H9 (cell line): ENCODE data around the gene ITGAE. TPM values are rescaled to one million over a fixed set of nuclear protein-coding genes. Genes with fewer than 3 reads are reported as not detected.

Experiments used
- DNase-seq: peaks from one replicate; pipeline ENCODE4 v3.0.0-alpha.2; 2017
- H2AFZ ChIP-seq: one replicate; pipeline ENCODE4 v1.6.1; 2013; ENCODE audit warnings: mild to moderate bottlenecking, low read length, control low read depth, moderate library complexity
- H2AK5ac ChIP-seq: 2 replicates; pipeline ENCODE4 v1.6.1; 2013; ENCODE audit warnings: low read length, control low read depth, mixed read lengths; ENCODE audit not compliant: insufficient read length
- H2BK120ac ChIP-seq: one replicate; pipeline ENCODE4 v1.6.1; 2013; ENCODE audit warnings: low read depth, mild to moderate bottlenecking, low read length, control low read depth, inconsistent platforms; ENCODE audit not compliant: poor library complexity, severe bottlenecking
- H2BK12ac ChIP-seq: 2 replicates; pipeline ENCODE4 v1.6.1; 2013; ENCODE audit warnings: low read length, control low read depth, mixed read lengths, low read depth; ENCODE audit not compliant: insufficient read length
- H2BK15ac ChIP-seq: 2 replicates; pipeline ENCODE4 v1.6.1; 2013; ENCODE audit warnings: low read depth, low read length, control low read depth
- H2BK20ac ChIP-seq: one replicate; pipeline ENCODE4 v1.6.1; 2013; ENCODE audit warnings: low read depth, mild to moderate bottlenecking, low read length, control low read depth, inconsistent platforms; ENCODE audit not compliant: poor library complexity, severe bottlenecking
- H2BK5ac ChIP-seq: 2 replicates; pipeline ENCODE4 v1.6.1; 2013; ENCODE audit warnings: low read length, control low read depth, mixed read lengths; ENCODE audit not compliant: insufficient read length
- H3K14ac ChIP-seq: 2 replicates; pipeline ENCODE4 v1.6.1; 2013; ENCODE audit warnings: low read length, control low read depth; ENCODE audit not compliant: insufficient read depth
- H3K18ac ChIP-seq: 2 replicates; pipeline ENCODE4 v1.6.1; 2013; ENCODE audit warnings: low read depth, mild to moderate bottlenecking, mixed read lengths, low read length, control low read depth; ENCODE audit not compliant: insufficient read length
- H3K23ac ChIP-seq: 2 replicates; pipeline ENCODE4 v1.6.1; 2013; ENCODE audit warnings: low read length, control low read depth, mixed read lengths, low read depth; ENCODE audit not compliant: insufficient read length
- H3K23me2 ChIP-seq: 2 replicates; pipeline ENCODE4 v1.6.1; 2013; ENCODE audit warnings: low read depth, mild to moderate bottlenecking, mixed read lengths, low read length, control low read depth; ENCODE audit not compliant: insufficient read length, poor library complexity, severe bottlenecking
- H3K27ac ChIP-seq: 2 replicates; pipeline ENCODE4 v1.5.1; 2013; ENCODE audit warnings: low read length, control low read depth, mixed read lengths, low read depth; ENCODE audit not compliant: insufficient read length
- H3K27me3 ChIP-seq: 2 replicates; pipeline ENCODE4 v1.6.1; 2013; ENCODE audit warnings: low read length, control low read depth, inconsistent platforms; ENCODE audit not compliant: insufficient read depth
- H3K4ac ChIP-seq: 2 replicates; pipeline ENCODE4 v1.6.1; 2013; ENCODE audit warnings: low read depth, mild to moderate bottlenecking, control low read depth, inconsistent platforms, low read length, moderate library complexity
- H3K4me1 ChIP-seq: 2 replicates; pipeline ENCODE4 v1.6.1; 2013; ENCODE audit warnings: low read length, control low read depth, inconsistent platforms; ENCODE audit not compliant: insufficient read depth
- H3K4me2 ChIP-seq: 2 replicates; pipeline ENCODE4 v1.6.1; 2013; ENCODE audit warnings: low read length, control low read depth, mixed read lengths; ENCODE audit not compliant: insufficient read length, insufficient read depth
- H3K56ac ChIP-seq: 2 replicates; pipeline ENCODE4 v1.6.1; 2013; ENCODE audit warnings: low read depth, mild to moderate bottlenecking, mixed read lengths, low read length, control low read depth; ENCODE audit not compliant: insufficient read length
- H3K79me1 ChIP-seq: 2 replicates; pipeline ENCODE4 v1.6.1; 2013; ENCODE audit warnings: low read depth, mild to moderate bottlenecking, moderate library complexity, low read length, control low read depth, inconsistent platforms; ENCODE audit not compliant: insufficient read depth, poor library complexity, severe bottlenecking
- H3K79me2 ChIP-seq: 2 replicates; pipeline ENCODE4 v1.6.1; 2013; ENCODE audit warnings: low read length, control low read depth, inconsistent platforms; ENCODE audit not compliant: insufficient read depth
- H3K9ac ChIP-seq: 2 replicates; pipeline ENCODE4 v1.6.1; 2013; ENCODE audit warnings: low read length, control low read depth, mixed read lengths; ENCODE audit not compliant: insufficient read length; ENCODE audit errors: extremely low read depth
- H3K9me3 ChIP-seq: one replicate; pipeline ENCODE4 v1.6.1; 2013; ENCODE audit warnings: low read depth, low read length, inconsistent platforms; ENCODE audit not compliant: control insufficient read depth
- H3T11ph ChIP-seq: one replicate; pipeline ENCODE4 v1.6.1; 2013; ENCODE audit warnings: mild to moderate bottlenecking, low read length, control low read depth, inconsistent platforms
- H4K20me1 ChIP-seq: one replicate; pipeline ENCODE4 v1.6.1; 2013; ENCODE audit not compliant: control insufficient read depth, insufficient read length, insufficient read depth
- H4K5ac ChIP-seq: 2 replicates; pipeline ENCODE4 v1.6.1; 2013; ENCODE audit warnings: low read depth, mild to moderate bottlenecking, mixed read lengths, low read length, control low read depth; ENCODE audit not compliant: insufficient read length
- H4K8ac ChIP-seq: replicated peaks from 2 replicates; pipeline ENCODE4 v1.6.1; 2013; ENCODE audit warnings: low read length, control low read depth, mixed read lengths, low read depth; ENCODE audit not compliant: insufficient read length
- H4K91ac ChIP-seq: 2 replicates; pipeline ENCODE4 v1.6.1; 2013; ENCODE audit warnings: low read depth, mild to moderate bottlenecking, moderate library complexity, mixed read lengths, low read length, control low read depth; ENCODE audit not compliant: insufficient read length
- H3K27ac Mint-ChIP-seq, 3 experiments: 2 replicates in 2 of 3; 3 replicates in 1 of 3; pipeline ENCODE4 v1.8.0; 2020 to 2021; ENCODE audit warnings: mixed read lengths in 3 of 3, mild to moderate bottlenecking in 1 of 3, moderate library complexity in 1 of 3
- H3K27me3 Mint-ChIP-seq: 2 replicates; pipeline ENCODE4 v1.8.0; 2021; ENCODE audit warnings: low read depth, mild to moderate bottlenecking, moderate library complexity, mixed read lengths
- H3K36me3 Mint-ChIP-seq, 3 experiments: 2 replicates in 2 of 3; 3 replicates in 1 of 3; pipeline ENCODE4 v1.8.0; 2020 to 2021; ENCODE audit warnings: low read depth in 3 of 3, mixed read lengths in 3 of 3; ENCODE audit not compliant: insufficient read depth in 1 of 3
- H3K4me1 Mint-ChIP-seq, 2 experiments: 2 replicates each; pipeline ENCODE4 v1.8.0; 2020; ENCODE audit warnings: mixed read lengths in 2 of 2
- H3K4me3 Mint-ChIP-seq, 2 experiments: 2 replicates in 1 of 2; 3 replicates in 1 of 2; pipeline ENCODE4 v1.8.0; 2020 to 2021; ENCODE audit warnings: mild to moderate bottlenecking in 2 of 2, mixed read lengths in 2 of 2, moderate library complexity in 1 of 2
- H3K9me3 Mint-ChIP-seq, 2 experiments: 2 replicates in 1 of 2; 3 replicates in 1 of 2; pipeline ENCODE4 v1.8.0; 2020; ENCODE audit warnings: mild to moderate bottlenecking in 2 of 2, mixed read lengths in 2 of 2, moderate library complexity in 1 of 2
- whole genome bisulfite sequencing: extraction: QIAGEN DNeasy Blood & Tissue Kit; methylation state at CpG from one replicate; pipeline ENCODE4 v1.1.7; 2013; ENCODE audit warnings: missing lambda C conversion rate, low lambda C conversion rate, mixed read lengths; ENCODE audit not compliant: insufficient read length; ENCODE audit errors: extremely low coverage; 5-methylcytosine and 5-hydroxymethylcytosine counted together
- total RNA-seq: library from RNA; stranded (reverse); gene quantifications from 2 replicates; pipeline ENCODE4 v1.2.1, GENCODE V29; 2021
- TF ChIP-seq, protein P1 (sequence below): fragments of 200-600 bp; sonication (generic); conservative IDR thresholded peaks from 3 replicates; pipeline ENCODE4 v1.8.0; 2021; ENCODE audit warnings: antibody characterized with exemption, mild to moderate bottlenecking

ITGAE gene
- total RNA-seq, 1 experiment from 2014 or later: 23.5 TPM

- peaks cover 2 to 3% of the 10 kb centered on the region in 2 experiments for H3K4me1 Mint-ChIP-seq
- Histone ChIP-seq H3K18ac (no peak overlapping the region), H4K20me1 (no peaks in the 10 kb centered on the region), H3K4ac (no peak overlapping the region), H3K27ac (no peak overlapping the region), H3K4me1 (no peaks in the 10 kb centered on the region), H3K23me2 (peaks cover 2% of the 10 kb centered on the region), H3K79me2 (no peaks in the 10 kb centered on the region), H4K91ac (no peak overlapping the region), H2AK5ac (no peak overlapping the region), H2BK15ac (no peak overlapping the region), H3K23ac (no peak overlapping the region), H2BK20ac (no peak overlapping the region), H4K5ac (no peak overlapping the region), H2BK120ac (no peak overlapping the region), H3T11ph (no peak overlapping the region), H3K9me3 (no peaks in the 10 kb centered on the region), H2BK12ac (no peak overlapping the region), H3K79me1 (no peaks in the 10 kb centered on the region), H3K27me3 (no peaks in the 10 kb centered on the region), H2BK5ac (no peak overlapping the region), H3K9ac (no peak overlapping the region), H2AFZ (no peak overlapping the region), H3K56ac (no peak overlapping the region), H3K4me2 (no peak overlapping the region), H3K14ac (no peak overlapping the region), H4K8ac (no peak overlapping the region)
- TF ChIP-seq, protein P1, sequence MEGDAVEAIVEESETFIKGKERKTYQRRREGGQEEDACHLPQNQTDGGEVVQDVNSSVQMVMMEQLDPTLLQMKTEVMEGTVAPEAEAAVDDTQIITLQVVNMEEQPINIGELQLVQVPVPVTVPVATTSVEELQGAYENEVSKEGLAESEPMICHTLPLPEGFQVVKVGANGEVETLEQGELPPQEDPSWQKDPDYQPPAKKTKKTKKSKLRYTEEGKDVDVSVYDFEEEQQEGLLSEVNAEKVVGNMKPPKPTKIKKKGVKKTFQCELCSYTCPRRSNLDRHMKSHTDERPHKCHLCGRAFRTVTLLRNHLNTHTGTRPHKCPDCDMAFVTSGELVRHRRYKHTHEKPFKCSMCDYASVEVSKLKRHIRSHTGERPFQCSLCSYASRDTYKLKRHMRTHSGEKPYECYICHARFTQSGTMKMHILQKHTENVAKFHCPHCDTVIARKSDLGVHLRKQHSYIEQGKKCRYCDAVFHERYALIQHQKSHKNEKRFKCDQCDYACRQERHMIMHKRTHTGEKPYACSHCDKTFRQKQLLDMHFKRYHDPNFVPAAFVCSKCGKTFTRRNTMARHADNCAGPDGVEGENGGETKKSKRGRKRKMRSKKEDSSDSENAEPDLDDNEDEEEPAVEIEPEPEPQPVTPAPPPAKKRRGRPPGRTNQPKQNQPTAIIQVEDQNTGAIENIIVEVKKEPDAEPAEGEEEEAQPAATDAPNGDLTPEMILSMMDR: no peak
- H3K27ac Mint-ChIP-seq: no peak overlapping the region; a peak in 2 of 7 replicates
- WGBS: no CpG with 5 or more reads among the region's 20 CpGs
- no peak for DNase-seq
- H3K9me3 Mint-ChIP-seq: peaks cover 0 to 3% of the 10 kb centered on the region in 2 experiments; a peak in 1 of 5 replicates
- no peaks in the 10 kb centered on the region; a peak in 1 of 7 replicates for H3K36me3 Mint-ChIP-seq
- H3K27me3 Mint-ChIP-seq: no peaks in the 10 kb centered on the region
- no peak overlapping the region; a peak in 1 of 5 replicates for H3K4me3 Mint-ChIP-seq
These were observed 23.4 kb downstream of the ITGAE start for GRCh38 chr17:3777366-3778120.
